HG02798 (cell line): ENCODE results near the gene BBS9.
A peak's percentile ranks its signal among the peaks of the same experiment; 100 is the strongest.

Source experiments
- ATAC-seq: cut with Tn5 transposase; IDR thresholded peaks from one replicate; pipeline ENCODE4 v1.9.1; 2021; ENCODE audit warnings: mild to moderate bottlenecking; ENCODE audit not compliant: unreplicated experiment, poor library complexity

BBS9 gene

DNA sequence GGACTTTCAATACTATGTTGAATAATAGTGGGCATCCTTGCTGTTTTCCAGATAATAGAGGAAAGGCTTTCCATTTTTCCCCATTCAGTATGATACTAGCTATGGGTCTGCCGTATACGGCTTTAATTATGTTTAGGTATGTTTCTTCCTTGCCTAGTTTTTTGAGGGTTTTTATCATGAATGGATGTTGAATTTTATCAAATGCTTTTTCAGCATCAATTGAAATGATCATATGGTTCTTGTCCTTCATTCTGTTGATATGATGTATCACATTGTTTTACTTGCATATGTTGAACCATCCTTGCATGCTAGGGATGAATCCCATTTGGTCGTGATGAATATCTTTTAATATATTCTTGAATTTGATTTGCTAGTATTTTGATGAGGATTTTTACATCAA, 11.0 kb upstream of the BBS9 start:
- no peak for ATAC-seq

DNA sequence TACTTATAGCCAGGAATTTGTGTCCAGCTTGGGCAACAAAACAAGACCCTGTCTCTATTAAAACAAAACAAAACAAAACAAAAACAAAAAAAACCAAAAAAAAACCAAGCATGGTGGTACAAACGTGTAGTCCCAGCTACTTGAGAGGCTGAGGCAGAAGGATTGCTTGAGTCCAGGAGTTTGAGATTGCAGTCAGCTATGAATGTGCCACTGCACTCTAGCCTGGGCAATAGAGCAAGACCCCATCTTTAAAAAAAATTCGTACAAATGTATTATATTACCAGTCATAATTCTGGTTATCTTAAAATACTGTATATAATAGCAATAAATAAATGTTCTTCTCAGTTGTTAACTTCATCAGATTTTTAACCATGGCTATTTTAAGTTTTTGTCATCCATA, 2.3 kb upstream of the BBS9 start:
- ATAC-seq: no peak

DNA sequence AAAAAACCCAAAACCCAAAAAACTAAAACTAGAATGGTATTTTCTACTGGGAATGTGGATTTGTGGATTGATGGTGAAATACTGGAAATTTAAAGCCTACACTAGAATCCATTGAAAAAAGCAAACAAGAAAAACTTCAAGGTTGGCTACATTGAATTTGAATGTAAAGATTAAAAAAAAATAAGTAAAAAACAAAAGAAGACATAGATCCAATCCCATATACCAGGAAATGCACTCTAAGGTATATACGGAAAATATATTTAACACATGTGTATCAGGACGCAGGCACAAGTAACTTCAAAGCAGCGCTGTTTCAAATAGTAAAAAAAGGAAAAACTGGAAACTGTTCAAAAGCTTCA, 754 bp upstream of the BBS9 start:
- ATAC-seq: no peak

DNA sequence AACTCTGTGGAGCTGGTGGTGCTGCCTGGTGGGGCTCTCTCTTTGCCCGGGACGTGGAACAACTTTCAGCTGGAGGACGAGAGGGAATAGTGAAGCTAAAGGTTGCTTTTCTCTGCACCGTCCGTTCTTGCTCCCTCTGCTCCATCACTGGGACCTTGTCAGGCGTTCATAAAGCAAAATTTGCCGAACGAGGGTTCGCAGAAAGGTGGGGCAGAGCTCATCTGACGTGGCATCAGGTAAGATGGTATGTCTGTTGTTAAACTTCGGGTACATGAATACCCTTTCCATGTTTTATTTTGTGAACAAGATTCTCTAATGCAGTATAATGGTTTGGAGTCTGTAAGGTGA, 416 bp downstream of the BBS9 start:
- no peak for ATAC-seq

DNA sequence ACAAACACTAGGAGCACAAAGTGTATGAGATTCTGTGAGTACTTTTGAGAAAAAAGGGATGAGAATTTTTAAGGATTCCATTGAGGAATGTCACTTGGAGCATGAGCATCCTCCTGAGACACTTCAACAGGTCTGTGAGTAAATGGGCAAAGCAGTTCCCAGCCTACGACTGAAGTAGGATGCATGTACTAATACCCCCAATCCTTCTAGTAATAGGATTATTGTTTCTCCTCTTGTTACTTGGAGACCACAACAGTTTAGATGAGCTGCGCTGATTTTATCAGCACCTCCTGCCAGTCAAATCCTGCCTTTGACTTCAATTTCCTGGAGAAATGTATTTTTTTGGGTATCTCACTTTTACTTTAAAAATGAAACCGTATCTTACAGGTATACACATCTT, 820 bp downstream of the BBS9 start:
- ATAC-seq: no peak

DNA sequence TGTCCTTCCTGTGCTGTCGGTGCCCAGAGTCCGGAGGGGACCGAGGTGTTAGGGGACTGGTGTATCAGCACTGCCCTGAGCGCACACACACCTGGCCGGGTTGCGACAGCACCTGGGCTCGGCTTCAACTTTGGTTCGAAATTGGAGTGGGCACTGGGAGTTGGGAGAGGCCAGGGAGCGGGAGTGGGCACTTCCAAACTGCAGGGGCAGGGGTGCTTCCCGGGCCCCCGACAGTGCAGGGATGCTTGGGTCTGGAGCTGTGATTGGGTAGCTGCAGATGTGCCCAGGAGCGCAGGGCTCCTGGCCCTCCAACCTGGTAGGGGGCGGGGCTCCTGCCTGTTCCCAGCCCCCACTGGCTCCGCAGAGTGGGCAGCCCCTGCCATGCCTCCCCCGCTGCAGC, 7.7 kb downstream of the BBS9 start:
- ATAC-seq: no peak

DNA sequence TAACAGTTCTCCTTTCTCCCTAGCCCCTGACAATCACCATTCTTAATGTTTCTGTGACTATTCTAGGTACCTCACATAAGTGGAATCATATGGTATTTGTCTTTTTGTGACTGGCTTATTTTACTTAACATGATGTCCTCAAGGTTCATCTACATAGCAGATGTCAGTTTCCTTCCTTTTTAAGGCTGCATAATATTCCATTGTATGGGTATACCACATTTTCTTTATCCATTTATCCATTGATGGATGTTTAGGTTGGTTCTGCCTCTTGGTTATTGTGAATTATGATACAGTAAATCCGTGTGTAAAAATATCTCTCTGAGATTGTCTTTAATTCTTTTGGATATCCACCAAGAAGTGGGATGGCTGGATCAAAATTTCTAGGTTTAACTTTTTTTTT, 13.2 kb downstream of the BBS9 start:
- no peak for ATAC-seq

DNA sequence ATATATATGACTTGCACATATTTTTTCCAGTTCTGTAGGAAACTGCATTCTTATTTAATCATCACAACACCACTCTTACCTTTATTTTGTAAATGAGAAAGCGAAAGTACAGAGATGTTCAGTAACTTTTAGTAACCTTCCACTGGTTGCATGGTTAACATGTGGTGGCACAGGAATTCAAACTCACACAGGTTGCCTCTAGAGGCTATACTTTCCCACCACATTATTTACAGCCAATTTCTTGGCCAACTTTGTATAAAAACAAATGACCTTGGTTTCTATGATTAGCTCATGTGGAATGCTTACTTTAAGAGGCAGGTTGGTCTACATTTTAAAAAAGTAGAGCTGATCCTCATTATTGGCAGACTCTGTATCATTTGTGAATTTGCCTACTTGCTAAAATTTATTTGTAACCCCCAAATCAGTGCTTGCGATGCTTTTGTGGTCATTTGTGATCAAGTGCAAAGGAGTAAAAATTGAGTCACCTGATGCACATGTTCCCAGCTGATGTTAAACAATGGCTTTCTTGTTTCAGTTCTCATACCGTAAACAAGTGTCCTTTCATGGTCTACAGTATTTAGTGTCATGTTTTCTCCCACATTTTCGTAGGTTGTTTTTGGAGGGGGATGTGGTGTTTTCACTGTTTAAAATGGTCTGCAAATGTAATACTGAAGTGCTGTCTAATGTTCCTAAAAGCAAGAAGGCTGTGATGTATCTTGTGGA, 14.8 kb downstream of the BBS9 start:
- peak; percentile 79 for ATAC-seq

DNA sequence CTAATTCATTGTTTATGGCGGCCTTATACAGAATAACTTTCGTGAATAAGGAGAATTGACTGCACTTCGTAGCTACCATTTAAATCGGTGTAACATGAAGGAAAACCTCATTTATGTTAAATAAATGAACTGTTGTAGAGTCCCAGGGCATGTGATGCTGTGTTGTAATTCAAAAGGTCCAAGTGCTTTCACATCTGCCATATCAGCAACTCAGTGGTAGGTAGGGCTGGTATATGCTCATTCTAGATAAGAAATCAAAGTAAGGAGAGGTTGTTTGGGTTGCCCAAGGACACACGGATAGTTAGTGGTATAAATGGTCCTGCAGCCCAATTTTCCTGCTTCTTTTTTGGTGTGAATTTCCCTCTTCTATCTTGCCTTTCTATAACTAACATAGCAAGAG, 15.8 kb downstream of the BBS9 start:
- ATAC-seq: no peak

DNA sequence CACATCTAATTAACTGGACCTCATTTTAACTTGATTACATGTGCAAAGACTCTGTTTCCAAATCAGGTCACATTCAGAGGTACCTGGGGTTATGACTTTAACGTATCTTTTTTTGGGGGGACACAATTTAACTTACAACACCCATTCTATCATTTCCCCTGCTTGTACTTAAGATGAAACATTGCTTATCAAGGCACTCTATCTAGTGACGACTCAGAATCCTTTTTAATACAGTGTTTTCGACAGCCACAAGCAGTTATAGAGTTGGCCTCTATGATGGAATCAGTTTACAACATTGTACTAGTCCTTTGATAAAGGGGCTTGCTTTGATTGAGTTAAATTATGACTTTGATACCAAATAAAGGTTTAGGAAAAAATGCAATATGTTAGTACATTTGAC, 22.7 kb downstream of the BBS9 start:
- no peak for ATAC-seq

DNA sequence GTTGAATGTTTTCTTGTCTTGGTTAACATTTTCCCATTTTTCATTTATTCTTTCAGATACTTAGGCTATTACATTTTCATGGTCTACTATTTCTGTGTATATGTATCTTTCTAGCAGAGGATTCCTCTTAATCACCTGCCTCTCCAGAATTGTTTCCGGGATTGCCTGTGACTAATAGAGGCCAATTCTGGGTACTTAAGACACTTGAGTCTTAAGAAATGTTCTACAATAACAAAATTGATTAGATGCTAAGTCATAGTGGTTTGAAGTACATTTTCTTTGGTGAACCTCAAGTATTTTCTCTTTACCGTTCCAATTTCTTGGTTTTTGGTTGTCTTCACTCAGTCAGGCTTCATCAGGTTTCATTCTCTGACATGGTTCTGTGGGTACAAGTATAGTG, 26.4 kb downstream of the BBS9 start:
- no peak for ATAC-seq

DNA sequence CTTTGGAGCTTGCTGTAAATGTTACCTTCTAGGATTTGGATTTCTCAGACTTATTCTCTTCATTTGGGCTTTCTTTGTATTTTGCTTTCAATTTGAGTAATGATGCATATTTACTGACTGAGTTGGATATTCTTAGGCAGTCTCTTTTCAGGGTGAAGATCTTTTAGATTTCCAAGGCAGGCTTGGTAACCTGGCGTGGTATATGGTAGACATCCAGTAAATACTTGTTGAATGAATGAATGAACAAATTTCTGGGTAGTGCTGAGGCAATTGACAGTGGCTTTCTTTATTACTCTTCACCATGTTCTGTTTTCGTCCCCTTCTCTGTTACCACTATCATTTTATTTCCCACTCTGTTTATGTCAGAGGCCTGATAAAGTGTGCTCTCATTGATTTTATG, 27.1 kb downstream of the BBS9 start:
- no peak for ATAC-seq

DNA sequence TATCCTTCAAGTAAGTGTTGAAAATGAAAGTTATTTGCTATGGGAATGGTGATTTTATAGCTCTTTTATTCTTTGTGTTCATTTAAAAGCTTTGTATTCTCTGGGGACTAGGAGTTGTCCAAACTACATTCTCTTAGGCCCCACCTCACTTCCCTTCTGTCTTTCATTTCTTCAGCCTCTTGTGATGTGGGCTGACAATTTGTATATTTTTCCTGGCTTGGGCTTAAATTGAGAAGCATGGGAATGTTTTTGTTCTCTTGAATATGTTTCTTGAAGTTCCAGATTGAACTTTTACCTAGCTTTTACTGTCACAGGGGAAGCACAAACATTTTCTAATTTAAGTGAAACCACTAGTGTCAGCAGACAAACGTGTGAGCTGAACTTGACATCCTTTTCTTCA, 27.9 kb downstream of the BBS9 start:
- no peak for ATAC-seq

DNA sequence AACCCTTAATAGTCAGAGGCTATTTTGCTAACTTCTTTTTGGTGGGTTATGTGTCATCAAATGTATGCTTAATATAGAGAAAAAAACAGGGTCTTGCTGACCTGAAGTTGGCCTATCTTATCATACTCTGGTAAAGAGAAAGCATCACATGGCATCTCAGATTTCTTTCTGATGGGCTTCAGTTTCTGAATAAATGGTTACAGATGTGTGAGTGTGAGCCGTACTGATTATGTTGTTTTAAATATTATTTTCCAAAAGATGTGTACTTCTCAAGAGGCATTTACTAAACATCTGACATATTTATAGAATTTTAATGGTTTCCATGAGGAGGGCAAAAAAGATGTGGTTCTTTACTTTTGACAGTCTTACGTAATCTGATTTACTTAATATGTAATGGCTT, 28.4 kb downstream of the BBS9 start:
- no peak for ATAC-seq

DNA sequence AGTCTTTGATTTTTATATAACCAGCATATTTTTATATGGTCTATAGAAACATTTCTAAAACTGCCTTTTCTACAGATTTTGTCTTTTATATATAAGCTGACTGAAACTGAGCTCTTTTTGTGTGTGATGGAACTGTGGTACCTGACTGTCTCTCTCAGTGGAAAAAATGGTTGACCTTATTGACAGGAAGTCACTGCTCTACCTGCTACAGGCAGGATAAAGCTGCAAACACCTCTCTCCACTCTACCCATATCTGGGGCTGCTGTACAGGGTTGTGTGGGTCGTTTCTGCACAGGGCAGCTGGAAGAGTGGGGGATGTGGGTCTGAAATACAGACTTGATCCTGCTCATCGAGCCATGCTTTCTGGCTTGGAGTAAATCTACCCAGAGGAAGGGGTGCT, 48.5 kb downstream of the BBS9 start:
- no peak for ATAC-seq

DNA sequence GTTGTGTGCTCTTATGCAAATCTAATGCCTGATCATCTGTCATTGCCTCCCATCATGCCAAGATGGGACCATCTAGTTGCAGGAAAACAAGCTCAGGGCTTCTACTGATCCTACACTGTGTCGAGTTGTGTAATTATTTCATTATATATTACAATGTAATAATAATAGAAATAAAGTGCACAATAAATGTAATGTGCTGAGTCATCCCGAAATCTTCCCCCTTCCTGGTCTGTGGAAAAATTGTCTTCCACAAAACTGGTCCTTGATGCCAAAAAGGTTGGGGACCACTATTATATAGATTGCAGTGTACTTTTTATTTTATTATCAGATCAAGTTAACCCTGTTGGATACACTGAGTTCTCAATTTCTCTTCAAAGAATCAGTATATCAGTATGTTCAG, 50.2 kb downstream of the BBS9 start:
- no peak for ATAC-seq

DNA sequence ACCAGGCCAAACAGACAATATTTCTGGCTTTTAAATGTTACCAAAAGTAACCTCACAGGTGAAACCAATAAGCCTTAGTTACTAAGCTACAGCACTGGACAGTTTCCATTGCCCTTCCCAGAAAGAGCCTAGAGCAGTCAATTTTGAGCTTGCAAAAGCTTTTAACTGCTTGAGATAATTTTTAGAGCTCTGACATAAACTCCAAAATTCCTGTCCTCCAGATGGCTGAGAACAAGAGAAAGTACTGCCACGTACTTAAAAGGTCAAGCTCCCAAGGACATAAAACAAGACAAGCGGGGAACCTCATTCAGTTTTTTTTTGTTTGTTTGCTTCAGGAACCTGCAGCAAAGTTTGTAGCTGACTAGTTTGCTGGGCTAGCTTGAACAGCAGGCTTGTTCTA, 54.1 kb downstream of the BBS9 start:
- ATAC-seq: no peak

DNA sequence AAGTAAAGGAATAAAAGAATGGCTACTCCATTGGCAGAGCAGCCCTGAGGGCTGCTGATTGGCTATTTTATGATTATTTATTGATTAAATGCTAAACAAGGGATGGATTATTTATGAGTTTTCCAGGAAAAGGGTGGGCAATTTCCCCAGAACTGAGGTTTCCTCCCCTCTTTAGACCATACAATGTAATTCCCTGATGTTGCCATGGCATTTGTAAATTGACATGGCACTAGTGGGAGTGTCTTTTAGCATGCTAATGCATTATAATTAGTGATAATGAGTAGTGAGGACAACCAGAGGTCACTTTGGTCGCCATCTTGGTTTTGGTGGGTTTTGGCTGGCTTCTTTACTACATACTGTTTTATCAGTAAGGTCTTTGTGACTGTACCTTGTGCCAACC, 55.5 kb downstream of the BBS9 start:
- ATAC-seq: no peak

DNA sequence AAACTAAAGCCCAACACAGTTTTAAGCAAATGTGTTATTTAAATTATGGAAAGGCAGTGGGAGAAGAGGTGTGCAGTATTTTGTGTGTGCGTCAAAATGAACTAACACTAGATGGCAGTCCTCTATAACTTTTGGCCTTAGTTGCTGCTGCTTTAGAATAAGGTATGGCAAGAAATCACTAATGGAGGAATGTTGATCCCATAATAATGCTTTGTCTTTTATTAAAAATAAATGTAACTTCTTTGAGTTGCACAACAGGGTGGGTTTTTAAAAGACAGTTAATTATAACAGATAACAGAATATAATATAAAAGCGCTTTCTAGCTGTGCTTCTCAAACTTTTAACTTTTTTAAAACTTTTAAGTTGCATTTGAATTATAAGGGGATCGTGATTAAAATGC, 56.4 kb downstream of the BBS9 start:
- peak; percentile 68 for ATAC-seq

DNA sequence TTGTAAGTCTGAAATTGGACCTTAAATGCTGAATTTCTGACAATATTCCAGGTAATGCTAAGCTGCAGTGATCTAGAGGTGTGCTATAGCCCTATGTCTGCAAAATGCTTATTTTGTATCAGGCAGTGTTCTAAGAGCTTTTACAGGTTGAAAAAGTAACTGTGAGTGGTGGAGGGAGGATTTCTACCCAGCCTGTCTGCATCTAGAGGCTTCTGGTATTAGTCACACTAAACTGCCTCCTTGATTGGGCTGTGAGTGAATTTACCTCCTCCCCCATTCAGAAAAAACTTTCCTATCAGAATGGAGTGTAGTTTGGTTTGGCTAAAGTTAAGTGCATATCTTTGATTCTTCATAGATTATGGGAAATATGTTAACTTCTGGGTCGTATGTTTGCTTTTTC, 56.8 kb downstream of the BBS9 start:
- ATAC-seq: no peak

DNA sequence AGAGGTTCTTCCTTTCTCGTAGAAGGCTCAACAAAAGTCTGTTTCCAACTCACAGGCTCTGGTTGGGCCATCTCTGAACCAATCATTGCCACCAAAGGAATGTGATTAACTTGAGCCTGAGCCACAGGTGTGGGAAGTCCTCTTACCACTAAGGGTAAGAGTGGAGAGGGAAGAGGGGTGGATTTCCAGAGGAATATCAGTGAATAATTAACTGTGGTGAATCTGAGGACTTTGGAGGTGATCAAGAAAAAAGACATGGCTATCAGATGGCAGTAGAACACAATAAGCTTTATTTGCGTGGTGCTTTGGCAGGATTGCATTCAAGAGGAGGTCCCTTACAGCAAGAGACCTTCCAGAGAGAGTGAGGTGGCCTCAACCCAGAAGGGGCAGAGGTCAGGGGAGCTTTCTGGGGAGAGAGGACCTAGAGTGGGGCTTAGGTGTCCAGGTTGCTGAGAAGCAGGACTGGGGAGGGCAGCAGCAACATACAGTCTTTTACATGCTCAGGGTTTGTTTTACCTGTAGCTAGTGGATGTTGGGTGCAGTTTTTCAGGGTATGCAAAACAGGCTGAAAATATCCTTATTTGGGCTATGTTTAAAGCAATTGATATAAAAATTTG, 61.4 kb downstream of the BBS9 start:
- peak; percentile 16 for ATAC-seq

DNA sequence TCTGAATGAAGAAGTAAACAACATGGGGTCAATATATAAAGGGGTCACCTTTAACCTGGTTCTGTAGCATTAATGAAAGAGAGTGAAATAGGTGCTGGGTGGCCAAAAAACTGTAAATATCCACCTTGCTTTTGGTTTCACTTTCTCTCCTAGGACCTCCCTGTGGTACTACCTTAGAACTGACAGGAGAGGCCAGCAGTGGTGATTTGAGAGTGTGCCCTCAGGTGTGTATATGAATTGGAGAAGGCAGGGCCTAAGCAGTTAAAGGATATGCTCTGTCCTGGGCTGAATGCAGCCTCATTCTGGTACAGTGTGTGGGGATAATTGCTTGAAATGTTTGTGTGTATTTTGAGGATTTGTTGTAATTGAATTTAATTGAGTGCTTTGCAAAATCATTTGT, 62.0 kb downstream of the BBS9 start:
- ATAC-seq: peak; percentile 83
